Renal cortical epithelial cell (primary cell): ENCODE results near the gene UCKL1. TPM values are rescaled to one million over a fixed set of nuclear protein-coding genes. Genes with fewer than 3 reads are reported as not detected.
"Not testable (repeated sequence)": the region's sequence is repeated elsewhere in the genome, so short reads cannot be mapped to it uniquely, and the experiment has no call there.

Source experiments
- DNase-seq: peaks from one replicate; pipeline ENCODE4 v3.0.0-alpha.2; 2011; ENCODE audit warnings: low read depth
- total RNA-seq: library from RNA; depleted of rRNA; stranded (reverse); fragments of >200 nt; gene quantifications from 2 replicates; pipeline ENCODE4 v1.2.3, GENCODE V29; 2014

UCKL1 gene
- total RNA-seq, 1 donor from 2014 or later: 27.8 TPM

DNA sequence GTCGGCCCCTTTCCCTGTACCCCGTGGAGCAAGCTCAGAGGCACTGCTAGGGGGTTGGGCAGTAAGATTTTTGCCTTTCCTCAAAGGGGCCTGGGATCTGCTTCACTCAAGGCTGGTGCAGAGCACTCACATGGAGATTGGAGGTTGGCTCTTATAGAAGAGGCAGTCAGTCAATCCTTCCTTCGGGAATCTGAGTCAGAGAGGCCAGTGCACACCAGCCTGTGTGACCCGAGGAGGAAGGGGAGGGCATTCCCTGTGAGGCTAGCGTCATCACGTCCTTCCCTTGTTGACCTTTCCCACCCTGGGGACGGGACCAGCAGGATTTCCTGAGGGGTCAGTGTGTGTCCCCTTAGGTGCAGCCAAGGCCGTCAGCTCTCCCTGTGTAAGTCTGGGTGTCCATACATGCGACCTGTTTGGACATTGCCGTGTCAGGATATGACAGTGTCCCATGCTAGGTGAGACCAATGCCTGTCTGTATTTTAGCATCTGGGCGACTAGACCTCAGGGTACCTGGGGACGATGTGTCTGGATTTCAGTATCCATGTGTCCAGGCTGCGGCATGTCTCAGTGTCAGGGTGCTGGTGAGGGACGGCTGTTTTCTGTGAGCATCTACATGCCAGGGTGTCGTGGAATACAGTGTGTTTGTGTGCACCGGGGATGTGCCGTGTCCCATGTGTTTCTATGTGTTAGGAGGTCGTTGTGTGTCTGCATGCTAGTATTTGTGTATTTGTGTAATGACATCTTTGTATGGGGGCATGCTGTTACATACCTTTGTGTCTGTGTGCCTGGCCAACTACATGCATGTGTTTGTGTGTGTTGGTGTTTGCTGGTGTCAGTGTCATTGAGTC lies 16.3 kb upstream of the UCKL1 start:
- DNase-seq: no peak

DNA sequence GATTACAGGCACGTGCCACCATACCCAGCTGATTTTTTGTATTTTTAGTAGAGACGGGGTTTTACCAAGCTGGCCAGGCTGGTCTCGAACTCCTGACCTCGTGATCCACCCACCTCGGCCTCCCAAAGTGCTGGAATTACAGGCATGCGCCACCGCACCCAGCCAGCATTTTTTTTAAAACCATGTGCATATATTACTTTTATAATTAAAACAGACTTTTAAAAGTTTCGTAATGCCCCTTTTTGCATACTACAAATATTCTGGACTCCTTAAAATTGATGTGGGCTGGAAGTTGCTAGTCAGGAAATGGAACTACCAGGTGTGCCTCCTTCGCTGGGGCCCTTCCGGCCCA lies 15.7 kb upstream of the UCKL1 start:
- DNase-seq: not testable (repeated sequence)

- no peak for DNase-seq
These were observed 14.7 kb upstream of the UCKL1 start for GRCh38 chr20:63970714-63971431.

DNA sequence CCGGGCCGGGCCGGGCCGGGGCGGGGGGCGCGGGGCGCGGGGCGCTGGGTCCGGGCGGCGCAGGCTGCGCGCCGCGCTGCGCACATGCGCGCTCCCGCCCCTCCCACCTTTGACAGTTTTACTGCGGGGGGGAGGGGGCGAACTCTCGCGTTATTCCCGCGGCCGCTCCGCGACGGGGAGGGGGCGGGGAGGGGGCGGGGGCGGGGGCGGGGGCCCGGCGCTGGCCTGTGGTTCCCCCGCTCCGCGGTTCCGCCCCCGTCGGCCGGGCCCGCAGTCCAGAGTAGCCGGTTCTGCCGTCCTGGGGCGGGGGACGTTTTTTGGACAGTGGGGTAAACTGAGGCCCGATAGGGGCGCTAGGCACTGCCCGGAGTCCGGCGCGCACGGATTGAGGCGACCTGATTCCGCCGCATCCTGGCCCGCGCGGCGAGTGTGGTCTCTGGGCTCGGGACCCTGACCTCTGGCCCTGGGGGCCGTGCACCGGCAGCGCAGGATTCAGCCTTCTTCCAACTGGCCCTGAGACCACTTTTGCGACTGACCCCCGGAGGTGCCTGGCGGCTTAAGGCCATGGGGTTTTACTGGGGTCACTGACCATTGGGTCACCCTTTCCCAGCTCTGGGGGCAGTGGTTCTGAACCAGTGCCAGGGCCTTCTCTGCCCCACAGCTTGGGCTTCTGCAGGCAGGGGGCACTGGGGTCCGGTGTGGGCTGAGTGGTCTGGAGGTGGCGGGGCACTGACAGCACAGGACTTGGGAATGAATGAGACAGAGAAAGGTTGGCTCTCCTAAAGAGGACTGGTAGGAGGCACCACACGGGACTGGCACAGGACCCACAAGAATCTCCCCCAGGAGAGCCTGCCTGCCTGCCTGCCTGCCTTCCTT lies 13.9 kb upstream of the UCKL1 start, which contains the start of gene ZNF512B:
ZNF512B (minus strand) TSS at position 93 of the 876 bp plus-strand sequence. CDS start 1,980 bp downstream, outside the sequence.
- DNase-seq: no peak

DNA sequence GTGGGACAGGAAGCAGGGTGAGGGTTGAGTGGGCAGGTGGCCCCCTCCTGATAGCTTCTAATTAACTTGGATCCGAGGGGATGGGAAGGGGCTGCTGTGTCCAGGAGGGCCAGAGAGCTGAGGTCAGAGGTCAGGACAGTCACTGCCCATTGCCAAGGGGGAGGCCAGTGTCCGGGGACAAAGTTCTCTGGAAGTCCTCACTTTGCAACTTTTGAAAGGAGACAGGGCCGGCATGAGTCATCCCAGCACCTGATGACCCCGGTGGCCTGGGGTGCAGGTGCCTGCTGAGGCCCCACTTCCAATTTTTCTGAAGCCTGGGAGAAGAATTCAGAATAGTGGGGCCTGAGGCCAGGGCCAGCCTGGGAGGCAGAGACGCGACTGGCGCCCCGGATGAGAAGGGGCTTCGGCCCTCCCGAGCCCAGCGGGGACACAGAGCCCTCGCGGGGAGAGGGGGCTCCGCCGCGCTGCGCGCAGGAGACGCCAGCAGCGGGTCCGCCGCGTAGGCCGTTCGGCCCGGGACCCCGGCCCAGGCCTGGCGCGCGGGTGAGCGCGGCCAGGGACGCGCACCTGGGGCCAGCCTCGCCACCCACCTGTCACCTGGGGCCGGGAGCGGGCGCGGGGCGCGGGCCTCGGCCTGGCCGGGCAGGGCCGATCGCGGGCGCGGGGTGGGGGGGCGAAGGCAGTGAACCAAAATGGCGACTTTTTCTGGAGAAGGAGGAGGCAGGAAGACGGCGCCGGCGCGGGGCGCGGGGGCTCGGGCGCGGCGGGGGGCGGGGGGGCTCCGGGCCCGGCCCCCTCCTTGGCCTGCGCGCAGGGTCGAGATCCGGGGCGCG lies 12.9 kb upstream of the UCKL1 start:
- DNase-seq: no peak

DNA sequence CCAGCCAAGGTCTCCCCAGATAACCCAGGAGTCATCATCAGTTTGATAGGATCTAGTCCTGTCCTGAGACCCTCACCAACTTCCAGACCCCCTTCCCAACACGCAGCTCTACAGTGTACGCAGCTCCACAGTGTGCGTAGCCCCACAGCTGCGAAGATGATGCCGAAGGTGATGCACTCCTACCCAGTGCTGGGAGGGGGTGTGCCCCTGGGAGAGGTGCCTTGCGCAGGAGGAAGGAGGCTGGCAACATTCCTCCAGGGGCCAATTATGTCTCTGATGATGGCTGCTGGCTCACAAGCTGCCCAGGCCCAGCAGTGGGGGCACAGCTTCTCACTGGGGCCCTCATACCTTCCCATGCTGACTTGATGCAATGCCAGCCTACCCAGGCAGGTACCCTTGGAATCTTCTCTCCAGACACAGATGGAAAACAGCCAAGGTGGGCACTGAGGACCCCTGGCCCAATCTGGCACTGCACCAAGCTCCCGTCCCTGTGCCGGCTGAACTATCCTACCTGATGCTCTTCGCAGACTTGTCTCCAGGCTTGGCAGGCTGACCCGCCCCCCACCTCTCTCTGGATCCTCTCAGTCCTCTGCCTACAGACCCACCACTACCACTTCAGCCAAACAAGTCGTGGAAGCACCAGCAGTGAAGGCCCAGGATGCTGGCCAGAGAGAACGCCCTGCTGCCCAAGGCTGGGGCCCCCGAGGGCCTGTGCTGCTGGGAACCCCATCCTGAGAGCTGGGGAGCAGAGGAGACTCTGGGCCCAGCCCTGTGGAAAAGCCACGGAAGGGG lies 12.1 kb upstream of the UCKL1 start:
- DNase-seq: no peak

DNA sequence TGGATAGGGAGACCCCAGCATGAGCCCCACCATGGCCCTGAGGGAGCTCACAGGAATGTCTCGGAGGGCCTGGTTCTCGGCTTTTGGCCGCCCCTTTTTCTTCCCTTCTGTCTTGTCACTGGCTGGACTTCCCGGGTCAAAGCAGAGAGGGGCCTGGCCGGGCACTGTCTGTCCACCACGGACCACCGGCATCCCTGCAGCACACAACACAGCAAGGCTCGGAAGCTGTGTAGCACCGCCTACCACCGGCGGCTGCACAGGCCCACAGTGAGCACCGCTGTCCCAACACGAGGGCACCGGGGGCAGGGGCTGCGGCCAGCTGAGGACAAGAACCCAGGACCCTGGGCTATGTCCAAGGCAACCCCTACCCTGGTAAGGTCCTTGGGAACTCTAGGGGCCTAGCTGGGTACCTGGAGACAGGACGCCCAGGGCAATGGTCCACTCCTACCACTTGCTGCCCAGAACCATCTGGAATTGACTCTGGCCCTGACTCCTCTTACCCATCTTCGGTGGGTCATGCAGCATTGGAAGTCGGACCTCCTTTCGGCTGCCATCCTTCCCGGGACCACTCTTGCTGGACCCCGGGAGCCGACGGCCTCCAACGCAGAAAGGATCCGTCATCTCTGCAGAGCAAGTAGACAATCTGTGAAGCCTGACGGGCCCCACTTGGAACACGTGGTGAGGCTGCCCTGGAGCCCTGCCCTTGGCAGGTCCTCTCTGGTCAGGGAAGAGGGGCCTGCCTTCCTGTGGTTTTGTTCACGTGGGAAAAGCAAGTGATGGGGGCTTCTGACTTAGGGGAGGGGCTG lies 11.3 kb upstream of the UCKL1 start:
- DNase-seq: no peak

- DNase-seq: no peak
These were observed 10.7 kb upstream of the UCKL1 start for GRCh38 chr20:63966944-63967322.

- no peak for DNase-seq
These were observed 10.1 kb upstream of the UCKL1 start for GRCh38 chr20:63966172-63966943.

GRCh38 chr20:63964412-63964811 lies 8.2 kb upstream of the UCKL1 start:
- no peak for DNase-seq

DNA sequence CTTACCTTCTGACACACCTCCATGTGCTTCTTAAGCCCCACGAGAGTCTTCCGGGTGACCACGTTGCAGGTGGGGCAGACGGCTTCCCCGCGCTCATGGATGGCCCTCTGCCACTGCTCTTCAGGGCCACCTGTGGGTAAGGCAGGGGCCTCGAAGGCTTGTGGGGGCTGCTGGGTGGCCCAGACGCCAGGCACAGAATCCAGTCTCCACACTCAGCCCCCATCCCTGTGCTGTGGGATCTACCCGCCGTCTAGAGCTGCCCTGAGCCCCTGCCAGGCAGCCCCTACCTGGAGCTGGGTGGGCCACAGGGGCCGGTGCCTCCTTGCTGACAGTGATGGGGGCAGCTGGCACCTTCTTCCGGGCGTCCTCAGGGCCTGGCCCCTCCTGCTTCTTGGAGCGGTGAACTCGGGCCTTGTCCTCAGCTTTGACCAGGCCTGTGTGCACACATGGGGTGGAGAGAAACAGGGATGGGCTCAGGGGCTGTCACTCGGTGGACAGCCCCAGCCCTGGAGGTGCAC lies 7.6 kb upstream of the UCKL1 start:
- DNase-seq: no peak

GRCh38 chr20:63963348-63963741 lies 7.1 kb upstream of the UCKL1 start:
- DNase-seq: no peak

DNA sequence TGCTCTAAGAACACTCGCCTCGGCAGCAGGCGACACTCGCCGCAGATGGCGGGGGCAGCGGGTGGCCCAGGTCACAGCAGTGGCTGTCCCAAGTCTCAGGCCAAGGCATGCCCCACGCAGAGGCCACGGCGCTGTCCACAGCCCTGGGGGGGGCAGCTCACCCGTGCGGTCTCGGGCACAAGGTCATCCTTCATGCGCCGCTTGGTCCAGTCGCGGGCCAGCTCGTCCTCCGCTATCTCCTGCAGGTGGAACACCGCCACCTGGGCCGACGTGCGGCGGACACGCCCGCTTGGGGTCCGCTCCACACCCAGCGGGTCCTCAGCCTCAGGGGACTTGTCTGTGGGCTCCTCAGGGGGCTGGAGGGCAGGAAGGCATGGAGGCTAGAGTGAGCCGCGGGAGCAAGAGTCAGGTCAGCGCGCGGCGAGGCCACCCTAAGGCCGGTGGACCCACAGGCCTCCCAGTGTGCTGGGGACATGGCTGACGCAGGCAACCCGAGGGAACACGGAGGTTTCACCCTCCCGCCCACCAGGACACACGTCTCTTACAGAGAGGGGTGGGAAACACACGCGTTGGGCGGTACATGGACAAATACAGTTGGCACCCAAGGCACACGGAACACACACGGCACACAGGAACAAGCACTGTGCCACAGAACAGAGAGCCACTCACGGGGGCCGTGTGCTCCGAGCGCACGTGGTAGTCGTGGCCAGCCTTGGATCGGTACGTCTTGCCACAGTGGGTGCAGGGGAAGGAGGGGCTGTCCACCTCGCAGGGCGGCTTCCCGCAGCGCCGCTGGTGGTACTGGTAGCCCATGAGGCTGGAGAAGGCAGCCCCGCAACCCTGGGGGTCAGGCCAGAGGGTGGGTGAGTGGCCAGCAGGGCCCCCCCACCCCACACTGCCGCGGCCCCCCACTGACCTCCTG lies 6.5 kb upstream of the UCKL1 start:
- DNase-seq: no peak

GRCh38 chr20:63961664-63962425 lies 5.6 kb upstream of the UCKL1 start:
- DNase-seq: no peak

GRCh38 chr20:63960654-63961621 lies 4.7 kb upstream of the UCKL1 start:
- DNase-seq: not testable (repeated sequence)

DNA sequence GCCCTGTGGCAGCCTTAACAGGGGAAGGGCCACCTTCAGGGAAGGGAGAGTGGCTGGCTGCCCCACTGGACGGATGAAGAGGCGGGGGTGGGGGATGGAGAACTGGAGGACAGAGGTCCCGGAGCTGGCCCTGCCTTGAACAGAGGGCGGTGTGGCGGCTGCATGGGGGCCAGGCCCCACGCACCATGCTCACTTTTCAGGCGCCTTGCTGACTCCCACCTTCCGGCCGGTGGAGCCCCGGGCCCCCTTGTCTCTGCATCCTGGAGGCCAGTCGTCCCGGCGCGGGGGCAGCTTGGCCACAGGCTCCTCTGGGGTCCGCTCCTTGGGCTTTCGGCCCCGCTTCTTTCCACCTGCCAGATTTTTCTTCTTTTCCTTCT lies 3.5 kb upstream of the UCKL1 start:
- no peak for DNase-seq
